Heart left ventricle (tissue), 16 donors: Measurements from ENCODE around the gene HOXA9. TPM values are rescaled to one million over a fixed set of nuclear protein-coding genes. Genes with fewer than 3 reads are reported as not detected.
A peak's percentile ranks its signal among the peaks of the same experiment; 100 is the strongest.

Source experiments
- ATAC-seq, 4 donors: fragments of 200-7000 bp; cut with Tn5 transposase; one replicate each; pipeline ENCODE4 v1.9.1; 2020 to 2022; ENCODE audit warnings: moderate library complexity in 4 of 4, mild to moderate bottlenecking in 3 of 4, moderate number of reproducible peaks in 1 of 4
- DNase-seq, 5 donors: peaks; one replicate each; pipeline ENCODE4 v3.0.0-alpha.2; 2020
- H3K27ac ChIP-seq, 12 donors: fragments of 200-600 bp; sonication (generic) in 4 of 12; one replicate each; pipeline versions ENCODE4 v1.5.0 to v1.8.0; 2016 to 2022; ENCODE audit warnings: mild to moderate bottlenecking in 2 of 12
- H3K27me3 ChIP-seq, 9 donors: fragments of 200-600 bp; sonication (generic) in 2 of 9; one replicate each; pipeline versions ENCODE4 v1.5.1 to v1.8.0; 2016 to 2022; ENCODE audit warnings: mild to moderate bottlenecking in 3 of 9
- H3K36me3 ChIP-seq, 9 donors: fragments of 200-600 bp; sonication (generic) in 2 of 9; one replicate each; pipeline versions ENCODE4 v1.5.0 to v1.8.0; 2018 to 2022; ENCODE audit warnings: mild to moderate bottlenecking in 2 of 9
- H3K4me1 ChIP-seq, 12 donors: fragments of 200-600 bp; sonication (generic) in 4 of 12; one replicate each; pipeline versions ENCODE4 v1.5.0 to v1.8.0; 2016 to 2022; ENCODE audit warnings: mild to moderate bottlenecking in 3 of 12
- H3K4me3 ChIP-seq, 12 donors: fragments of 200-600 bp; sonication (generic) in 4 of 12; one replicate each; pipeline versions ENCODE4 v1.5.0 to v1.8.0; 2017 to 2022; ENCODE audit warnings: mild to moderate bottlenecking in 9 of 12, moderate library complexity in 4 of 12
- H3K9me3 ChIP-seq, 12 donors: fragments of 200-600 bp; sonication (generic) in 4 of 12; one replicate each; pipeline versions ENCODE4 v1.5.0 to v1.8.0; 2016 to 2022; ENCODE audit warnings: mild to moderate bottlenecking in 1 of 12
- CTCF ChIP-seq, 12 donors: fragments of 200-600 bp; sonication (generic) in 4 of 12; IDR thresholded peaks; one replicate each; pipeline versions ENCODE4 v1.5.0 to v1.8.0; 2018 to 2022; ENCODE audit warnings: antibody characterized with exemption in 12 of 12, mild to moderate bottlenecking in 5 of 12
- POLR2A ChIP-seq, 2 donors: fragments of 450-650 bp; IDR thresholded peaks; one replicate each; pipeline ENCODE4 v1.6.1; 2017; ENCODE audit warnings: antibody characterized with exemption in 2 of 2, mild to moderate bottlenecking in 2 of 2, moderate library complexity in 2 of 2
- WGBS, 4 donors: extraction: QIAGEN DNeasy Blood & Tissue Kit in 2 of 4; methylation state at CpG; one replicate each; pipeline versions ENCODE4 v1.1.5 to v1.1.7; 2013 to 2018; 5-methylcytosine and 5-hydroxymethylcytosine counted together
- intact Hi-C, 10 donors: fragments of 100-400 bp; cut with DNase I; formaldehyde crosslinking; loops; one replicate each; pipeline versions ENCODE4 v1.11.1 to v1.14.2; 2022
- polyA plus RNA-seq, 2 donors: library from polyadenylated mRNA; stranded (reverse); fragments of 200-250 nt; gene quantifications; one replicate each; pipeline ENCODE4 v1.2.3, GENCODE V29; 2013
- total RNA-seq, 9 donors: library from RNA; depleted of rRNA in 2 of 9; stranded (reverse); fragments of >200 nt in 2 of 9; fragmentation: NEBNext Ultra II Directional in 3 of 9; extraction: Animal tissue kit (Norgen Biotek cat#: 25700) in 3 of 9; gene quantifications; one replicate each; pipeline versions ENCODE4 v1.1.0 to v1.2.4, GENCODE V29; 2016 to 2023
- donor health status: ischemic (EF 13 %, LVEDD 7.1; RV severe dilation, severe dysfunction).
- donor health status: healthy with polysubstance abuse.
- donor health status: DM: no; HTN: yes; CAD: no.
- donor health status: DM: no; HTN: no; CAD: no.
- donor health status: ischemic (EF 25% LVEDD 6.9; RV normal size, moderate dysfunction).
- donor health status: ischemic (EF 25% LVEDD 5.7; RV mildly dilated, moderate dysfunction).
- donor health status: healthy.
- donor health status: DM: yes; HTN: yes; CAD: no.
- donor health status: ischemic (EF 35%, LVEDD 5.7; RV mildly dilated, moderate dysfunction).
- donor health status: nonischemic (EF 11% LVEDD 7.7; RV severe dilation, severe dysfunction).
- donor health status: DM: yes; HTN: yes; CAD: no.
- donor health status: PGD.
- donor health status: ischemic (EF 29% LVEDD 5.4; RV normal size, mild dysfunction).
- donor health status: nonischemic (EF 23%, LVEDD 6.1; RV moderate dilation, normal function).

The HOXA9 gene
- total and polyA plus RNA-seq, 11 donors, result 0.29 TPM; not detected in 10

GRCh38 chr7:27151341-27151930, 13.9 kb downstream of the HOXA9 start:
- no peaks in the 10 kb centered on the region for H3K9me3 ChIP-seq
- WGBS, 4 donors, result 3 to 6% (median 5%) methylated on average over 25 to 27 of the region's 27 CpGs
- no peak for ATAC-seq
- peak overlapping the region in 1 of 12 donors; percentile 92 for H3K27ac ChIP-seq
- peaks cover 91 to 100% (median 99%) of the 10 kb centered on the region in 9 donors for H3K27me3 ChIP-seq
- intact Hi-C loops, result loop anchor here in 5 of 10 donors (10.0 kb wide), 3 partner anchors 1067 to 1287 kb away; no protein-coding TSS in a partner anchor
- H3K4me1 ChIP-seq, result peaks cover 3 to 66% (median 27%) of the 10 kb centered on the region in 12 donors
- H3K4me3 ChIP-seq, result peak overlapping the region in 11 of 12 donors; percentile 1 to 39 (median 33)
- TF ChIP-seq CTCF (IDR thresholded peaks at IDR 0.05) (no peak), POLR2A (IDR thresholded peaks at IDR 0.05) (no peak)
- DNase-seq, result peak in 3 of 5 donors; percentile 4 to 54 (median 15)
- H3K36me3 ChIP-seq, result no peaks in the 10 kb centered on the region

DNA sequence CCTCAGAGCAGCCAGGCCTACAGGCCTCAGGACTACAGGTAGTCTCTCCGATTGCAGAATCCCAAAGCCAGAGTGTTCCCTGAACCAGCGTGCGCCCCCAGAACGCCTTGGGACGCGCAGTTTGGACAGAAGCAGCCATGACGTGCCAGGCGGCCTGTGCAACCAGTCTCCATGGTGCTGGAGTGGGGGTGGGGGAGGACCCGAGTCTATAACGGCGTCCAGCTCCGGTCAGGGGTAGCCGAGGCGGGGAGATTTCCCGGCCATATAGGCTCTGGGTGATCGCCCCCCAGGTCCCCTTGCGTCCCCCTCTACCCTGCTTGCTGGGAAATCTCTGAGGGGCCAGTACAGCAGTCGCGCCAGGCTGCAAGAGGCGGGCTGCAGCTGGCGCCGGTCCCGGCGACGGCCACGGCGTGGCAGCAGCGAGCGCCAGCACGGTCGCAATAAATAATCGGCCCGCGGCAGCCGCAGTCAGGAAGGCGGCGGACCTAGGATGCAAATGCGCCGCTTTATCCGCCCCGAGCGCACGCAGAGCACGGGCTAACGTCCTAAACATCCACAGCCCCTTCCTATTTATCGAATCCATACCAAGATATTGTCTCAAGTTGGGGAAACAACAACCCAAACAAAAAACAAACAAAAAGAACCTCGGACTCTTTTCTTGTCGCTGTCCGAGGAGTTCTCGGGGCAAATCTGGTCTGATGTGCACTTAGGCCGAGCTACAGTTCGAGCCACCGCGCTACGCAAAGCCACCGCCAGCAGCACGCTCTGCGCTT, 14.6 kb downstream of the HOXA9 start:
- no peak for TF ChIP-seq POLR2A (IDR thresholded peaks at IDR 0.05)
- peak; percentile 64 to 90 (median 82) for TF ChIP-seq CTCF (IDR thresholded peaks at IDR 0.05)
- Histone ChIP-seq H3K36me3 (no peaks in the 10 kb centered on the region), H3K4me3 (peak overlapping the region in 11 of 12 donors; percentile 1 to 39 (median 33)), H3K9me3 (no peaks in the 10 kb centered on the region), H3K27me3 (peaks cover 89 to 100% (median 99%) of the 10 kb centered on the region in 9 donors), H3K4me1 (peaks cover 3 to 59% (median 24%) of the 10 kb centered on the region in 12 donors), H3K27ac (peak overlapping the region in 1 of 12 donors; percentile 92)
- 1 to 2% (median 2%) methylated on average over 34 to 58 of the region's 58 CpGs for WGBS, 4 donors
- intact Hi-C loops, result loop anchor here in 5 of 10 donors (10.0 kb wide), 3 partner anchors 1066 to 1286 kb away; no protein-coding TSS in a partner anchor
- ATAC-seq, result peak; percentile 55 to 85 (median 71)
- peak; percentile 52 to 80 (median 64) for DNase-seq

DNA sequence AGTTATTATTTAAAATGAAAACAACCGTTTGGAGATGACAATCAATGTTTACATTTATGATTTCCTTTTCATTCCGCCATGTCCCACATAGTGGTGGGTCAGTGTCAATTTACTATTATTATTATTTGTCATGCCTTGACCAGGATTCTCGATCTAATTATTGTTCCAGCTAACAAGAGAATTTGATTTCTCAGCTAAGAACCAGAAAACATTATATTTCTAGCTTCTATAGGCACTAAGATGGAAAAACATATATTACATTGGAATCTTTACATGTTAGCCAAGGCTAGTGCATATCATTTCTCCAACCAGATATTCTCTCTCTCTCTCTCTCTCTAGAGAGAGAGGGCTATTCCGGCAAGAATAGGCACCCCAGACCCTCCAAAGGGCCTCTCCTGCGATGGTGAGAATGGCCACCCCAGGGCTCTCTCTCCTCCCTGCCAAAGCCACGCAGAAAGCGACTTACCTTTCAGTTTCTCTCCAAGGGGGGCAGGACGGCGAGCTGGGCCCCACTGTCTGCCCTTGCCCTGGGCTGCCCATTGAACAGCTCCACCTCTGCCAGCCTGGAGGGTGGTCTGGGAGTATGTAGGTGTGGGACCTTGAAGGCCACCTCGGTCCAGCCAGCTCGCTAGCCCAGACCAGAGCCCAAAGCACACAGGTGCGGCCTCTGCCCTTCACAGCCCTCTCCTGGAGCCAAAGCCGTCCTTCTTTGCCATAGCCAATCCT, 15.3 kb downstream of the HOXA9 start:
- intact Hi-C loops, result loop anchor here in 5 of 10 donors (10.0 kb wide), 3 partner anchors 1065 to 1285 kb away; no protein-coding TSS in a partner anchor
- peaks cover 89 to 100% (median 99%) of the 10 kb centered on the region in 9 donors for H3K27me3 ChIP-seq

More for the DNA sequence above, 15.3 kb downstream of the HOXA9 start:
- H3K36me3 ChIP-seq, result no peaks in the 10 kb centered on the region
- H3K4me3 ChIP-seq, result peak overlapping the region in 2 of 12 donors; percentile 33 to 38
- peak in 2 of 5 donors; percentile 5 to 61 for DNase-seq
- H3K9me3 ChIP-seq, result no peaks in the 10 kb centered on the region
- H3K4me1 ChIP-seq, result peaks cover under 1 to 56% (median 23%) of the 10 kb centered on the region in 12 donors
- peak overlapping the region in 1 of 12 donors; percentile 92 for H3K27ac ChIP-seq
- ATAC-seq, result no peak
- WGBS, 4 donors, result 27 to 51% (median 37%) methylated on average over 13 of the region's 13 CpGs
- no peak for TF ChIP-seq CTCF (IDR thresholded peaks at IDR 0.05)
- no peak for TF ChIP-seq POLR2A (IDR thresholded peaks at IDR 0.05)
